Adrenal gland (tissue), 12 donors: ENCODE measurements around the gene CAMTA1. TPM values are rescaled to one million over a fixed set of nuclear protein-coding genes. Genes with fewer than 3 reads are reported as not detected.

Experiments used
- DNase-seq, 7 donors: peaks; one replicate each; pipeline ENCODE4 v3.0.0-alpha.2; 2019 to 2020
- H3K27ac ChIP-seq, 5 donors: fragments of 200-600 bp; sonication (generic) in 4 of 5; 1 replicate in 3 of 5; 2 replicates in 2 of 5; pipeline versions ENCODE4 v1.5.1 to v1.8.0; 2016 to 2020; ENCODE audit warnings: mild to moderate bottlenecking in 1 of 5
- H3K27me3 ChIP-seq: fragments of 200-600 bp; 2 replicates; pipeline ENCODE4 v1.8.0; 2021
- H3K36me3 ChIP-seq, 2 donors: fragments of 200-600 bp; replicated peaks in 1 of 2; 1 replicate in 1 of 2; 2 replicates in 1 of 2; pipeline versions ENCODE4 v1.5.1 to v1.8.0; 2018 to 2022
- H3K4me1 ChIP-seq, 2 donors: fragments of 200-600 bp; replicated peaks in 1 of 2; 1 replicate in 1 of 2; 2 replicates in 1 of 2; pipeline versions ENCODE4 v1.5.1 to v1.8.0; 2018 to 2021
- H3K4me3 ChIP-seq, 4 donors: fragments of 200-600 bp; sonication (generic) in 3 of 4; one replicate each; pipeline ENCODE4 v1.5.1; 2016 to 2018
- H3K9me3 ChIP-seq, 3 donors: fragments of 200-600 bp; sonication (generic) in 1 of 3; replicated peaks in 1 of 3; 1 replicate in 2 of 3; 2 replicates in 1 of 3; pipeline versions ENCODE4 v1.5.1 to v1.8.0; 2016 to 2021
- POLR2A ChIP-seq, 2 donors: fragments of 450-650 bp; IDR thresholded peaks; one replicate each; pipeline ENCODE4 v1.6.1; 2017; ENCODE audit warnings: antibody characterized with exemption in 2 of 2, mild to moderate bottlenecking in 2 of 2, moderate library complexity in 1 of 2
- WGBS, 4 donors: extraction: QIAGEN DNeasy Blood & Tissue Kit in 2 of 4; methylation state at CpG; one replicate each; pipeline versions ENCODE4 v1.1.5 to v1.1.7; 2013 to 2017; 5-methylcytosine and 5-hydroxymethylcytosine counted together
- intact Hi-C, 2 donors: fragments of 100-400 bp; cut with DNase I; formaldehyde crosslinking; loops; one replicate each; pipeline versions ENCODE4 v1.14.1 to v1.15.0; 2022 to 2023
- polyA plus RNA-seq, 3 donors: library from polyadenylated mRNA; stranded (reverse); fragments of 200-250 nt in 2 of 3; fragments of 350-450 nt in 1 of 3; fragmentation: Illumina TruSeq in 1 of 3; extraction: RNeasy Lipid Tissue Mini Kit (QIAGEN cat#74804) in 1 of 3; gene quantifications; one replicate each; pipeline ENCODE4 v1.2.3, GENCODE V29; 2013 to 2014
- total RNA-seq, 9 donors: library from RNA; depleted of rRNA in 4 of 9; stranded (reverse); fragments of >200 nt in 4 of 9; fragments of 120-200 nt in 1 of 9; fragmentation: NEBNext Ultra II Directional in 1 of 9; extraction: Animal tissue kit (Norgen Biotek cat#: 25700) in 1 of 9; gene quantifications; one replicate each; pipeline versions ENCODE4 v1.1.0 to v1.2.4, GENCODE V29; 2013 to 2023
- TF ChIP-seq, protein P1 (sequence below), 6 experiments: fragments of 450-650 bp in 4 of 6; fragments of 200-600 bp in 2 of 6; sonication (generic) in 1 of 6; IDR thresholded peaks; 1 replicate in 5 of 6; 2 replicates in 1 of 6; pipeline versions ENCODE4 v1.5.1 to v1.8.0; 2016 to 2021; ENCODE audit warnings: antibody characterized with exemption in 6 of 6, mild to moderate bottlenecking in 2 of 6, moderate library complexity in 1 of 6
- donor health status: healthy with polysubstance abuse.
- donor health status: Bipolar disorder and iron deficiency.
- donor health status: DM: yes; HTN: yes; CAD: no.
- donor health status: DM: no; HTN: no; CAD: no.
- donor health status: DM: no; HTN: no; CAD: no.
- donor health status: DM: yes; HTN: yes; CAD: no.

Gene CAMTA1
- total and polyA plus RNA-seq, 12 donors, result 62.9 to 141 (median 96.9) TPM

DNA sequence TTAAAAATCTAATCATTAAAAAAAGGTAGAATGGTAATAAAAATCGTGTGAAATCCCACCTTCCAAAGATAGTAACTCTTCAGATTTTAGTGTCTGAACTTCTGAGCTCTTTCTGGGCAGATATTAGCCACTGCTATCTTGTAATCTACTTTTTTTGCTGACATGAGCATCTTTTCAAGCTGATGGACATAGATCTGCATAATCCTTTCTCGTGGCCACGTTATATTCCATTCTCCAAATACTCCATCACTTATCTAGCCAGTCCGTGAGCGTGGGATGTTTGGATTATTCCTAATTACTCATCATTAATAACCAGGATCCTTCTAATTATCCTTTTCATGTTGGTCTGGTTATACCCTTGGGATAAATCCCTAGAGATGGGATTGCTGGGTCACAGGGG lies 731.7 kb downstream of the CAMTA1 start:
- intact Hi-C loops, result no loop called here
- no peaks in the 10 kb centered on the region for H3K36me3 ChIP-seq
- H3K27me3 ChIP-seq, result no peaks in the 10 kb centered on the region
- no peak for DNase-seq
- H3K4me3 ChIP-seq, result no peak overlapping the region
- no peaks in the 10 kb centered on the region for H3K9me3 ChIP-seq
- H3K4me1 ChIP-seq, result no peaks in the 10 kb centered on the region
- H3K27ac ChIP-seq, result no peak overlapping the region
- no peak for TF ChIP-seq POLR2A (IDR thresholded peaks at IDR 0.05)
- TF ChIP-seq, protein P1, sequence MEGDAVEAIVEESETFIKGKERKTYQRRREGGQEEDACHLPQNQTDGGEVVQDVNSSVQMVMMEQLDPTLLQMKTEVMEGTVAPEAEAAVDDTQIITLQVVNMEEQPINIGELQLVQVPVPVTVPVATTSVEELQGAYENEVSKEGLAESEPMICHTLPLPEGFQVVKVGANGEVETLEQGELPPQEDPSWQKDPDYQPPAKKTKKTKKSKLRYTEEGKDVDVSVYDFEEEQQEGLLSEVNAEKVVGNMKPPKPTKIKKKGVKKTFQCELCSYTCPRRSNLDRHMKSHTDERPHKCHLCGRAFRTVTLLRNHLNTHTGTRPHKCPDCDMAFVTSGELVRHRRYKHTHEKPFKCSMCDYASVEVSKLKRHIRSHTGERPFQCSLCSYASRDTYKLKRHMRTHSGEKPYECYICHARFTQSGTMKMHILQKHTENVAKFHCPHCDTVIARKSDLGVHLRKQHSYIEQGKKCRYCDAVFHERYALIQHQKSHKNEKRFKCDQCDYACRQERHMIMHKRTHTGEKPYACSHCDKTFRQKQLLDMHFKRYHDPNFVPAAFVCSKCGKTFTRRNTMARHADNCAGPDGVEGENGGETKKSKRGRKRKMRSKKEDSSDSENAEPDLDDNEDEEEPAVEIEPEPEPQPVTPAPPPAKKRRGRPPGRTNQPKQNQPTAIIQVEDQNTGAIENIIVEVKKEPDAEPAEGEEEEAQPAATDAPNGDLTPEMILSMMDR (IDR thresholded peaks at IDR 0.05), result no peak
- 81 to 85% (median 83%) methylated on average over 5 of the region's 5 CpGs for WGBS, 4 donors

DNA sequence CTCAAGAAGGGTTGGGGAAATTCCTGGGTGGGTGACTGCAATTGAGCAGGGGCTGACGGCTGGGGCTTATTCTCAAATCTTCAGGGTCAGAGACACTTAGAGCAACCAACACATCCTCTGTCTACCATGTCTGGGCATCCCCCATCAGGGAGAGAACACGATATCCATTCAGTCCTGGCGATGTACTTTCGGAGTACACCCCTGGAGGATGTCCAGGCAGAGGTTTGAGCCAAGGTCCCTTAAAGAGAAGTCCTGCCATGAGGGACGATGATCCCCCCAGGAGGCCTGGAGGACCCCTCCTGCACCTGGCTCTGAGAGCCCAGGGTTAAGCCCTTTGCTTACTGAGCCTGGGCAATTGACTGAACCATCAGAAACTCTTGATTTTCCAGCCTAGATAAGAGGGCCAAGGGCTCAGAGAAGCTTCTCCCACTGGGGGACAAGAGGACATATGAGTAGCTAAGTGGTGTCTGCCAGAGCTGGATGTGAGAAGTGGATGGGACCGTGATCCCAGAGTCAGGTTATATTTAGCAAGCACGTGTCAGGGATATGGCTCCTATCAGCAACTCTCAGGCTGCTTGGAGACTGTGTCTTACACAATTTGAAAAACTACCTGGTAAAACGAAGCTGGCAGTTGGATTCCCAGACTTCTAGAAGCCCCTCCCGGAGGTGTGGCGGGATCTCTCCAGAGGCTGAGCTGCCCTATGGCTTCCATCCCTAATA lies 732.5 kb downstream of the CAMTA1 start:
- no peak for DNase-seq
- H3K27me3 ChIP-seq, result no peaks in the 10 kb centered on the region
- H3K36me3 ChIP-seq, result no peaks in the 10 kb centered on the region
- intact Hi-C loops, result no loop called here
- no peaks in the 10 kb centered on the region for H3K4me1 ChIP-seq
- no peak overlapping the region for H3K27ac ChIP-seq
- no peak for TF ChIP-seq POLR2A (IDR thresholded peaks at IDR 0.05)
- TF ChIP-seq, protein P1 (IDR thresholded peaks at IDR 0.05), result no peak
- no peaks in the 10 kb centered on the region for H3K9me3 ChIP-seq
- H3K4me3 ChIP-seq, result no peak overlapping the region
- 62 to 87% (median 77%) methylated on average over 7 to 10 of the region's 10 CpGs for WGBS, 4 donors

DNA sequence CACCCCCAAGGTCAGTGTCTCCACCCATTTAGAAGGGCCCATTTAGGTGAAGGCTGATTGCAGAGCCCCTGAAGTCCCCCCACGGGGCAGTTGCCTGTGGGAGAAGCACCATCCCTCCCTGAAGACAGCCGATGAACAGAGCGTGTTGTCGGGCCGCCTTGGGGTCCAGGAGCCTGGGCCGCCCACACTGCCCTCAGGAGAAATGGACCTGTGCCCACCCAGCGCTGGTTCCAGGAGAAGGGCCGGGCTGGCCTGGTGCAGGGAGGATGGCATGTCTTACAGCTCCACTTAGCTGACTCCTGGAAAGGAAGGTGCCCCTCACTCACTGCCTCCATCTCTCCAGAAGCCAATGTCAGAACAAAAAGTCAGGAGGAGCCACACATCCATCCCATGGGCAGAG lies 733.2 kb downstream of the CAMTA1 start:
- WGBS, 4 donors, result 89 to 93% (median 91%) methylated on average over 2 to 8 of the region's 8 CpGs
- no peaks in the 10 kb centered on the region for H3K27me3 ChIP-seq
- no peak overlapping the region for H3K4me3 ChIP-seq
- intact Hi-C loops, result no loop called here
- no peaks in the 10 kb centered on the region for H3K36me3 ChIP-seq
- H3K4me1 ChIP-seq, result no peaks in the 10 kb centered on the region
- H3K27ac ChIP-seq, result no peak overlapping the region
- H3K9me3 ChIP-seq, result no peaks in the 10 kb centered on the region
- DNase-seq, result no peak
- TF ChIP-seq POLR2A (IDR thresholded peaks at IDR 0.05), result no peak

DNA sequence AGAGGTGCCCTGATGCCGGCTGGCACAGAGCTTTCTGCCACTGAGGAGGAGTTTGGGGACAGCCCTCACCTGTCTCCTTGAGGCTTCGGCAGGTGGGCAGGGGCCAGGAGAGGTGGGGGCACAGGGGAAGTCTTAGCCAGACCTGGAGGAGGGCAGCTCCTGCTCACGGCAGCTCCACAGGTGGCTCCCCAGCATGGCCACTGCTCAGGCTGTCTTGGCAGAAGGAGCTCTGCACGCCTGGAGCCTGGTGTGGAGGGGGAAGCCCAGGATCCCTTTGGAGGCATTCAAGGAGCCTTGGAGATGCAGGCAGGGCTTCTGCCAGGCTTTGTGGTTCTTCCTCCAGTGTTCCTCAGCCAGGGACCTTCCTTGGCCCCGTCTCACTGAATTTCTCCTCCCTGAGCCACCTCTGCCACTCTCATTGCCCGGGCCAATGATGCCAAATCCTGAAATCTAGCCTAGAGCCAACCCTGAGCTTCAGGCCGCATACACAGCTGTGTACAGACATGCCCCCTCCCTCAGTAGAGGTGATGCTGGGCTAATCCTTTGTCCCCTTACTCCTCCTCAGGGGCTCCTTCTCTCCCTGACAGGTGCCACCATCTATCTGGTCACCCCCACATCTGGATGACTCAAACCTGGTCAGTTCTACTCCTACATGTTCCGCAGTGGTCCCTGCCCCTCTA lies 734.1 kb downstream of the CAMTA1 start:
- WGBS, 4 donors, result 88 to 94% (median 89%) methylated on average over 6 to 8 of the region's 8 CpGs

More for the DNA sequence above, 734.1 kb downstream of the CAMTA1 start:
- H3K27me3 ChIP-seq, result no peaks in the 10 kb centered on the region
- no peak for DNase-seq
- no peaks in the 10 kb centered on the region for H3K36me3 ChIP-seq
- no peak for TF ChIP-seq POLR2A (IDR thresholded peaks at IDR 0.05)
- TF ChIP-seq, protein P1 (IDR thresholded peaks at IDR 0.05), result no peak
- intact Hi-C loops, result no loop called here
- no peak overlapping the region for H3K27ac ChIP-seq
- H3K9me3 ChIP-seq, result no peaks in the 10 kb centered on the region
- no peaks in the 10 kb centered on the region for H3K4me1 ChIP-seq
- no peak overlapping the region for H3K4me3 ChIP-seq
